ENCODE data around the gene OSBPL3. TPM values are rescaled to one million over a fixed set of nuclear protein-coding genes. Genes with fewer than 3 reads are reported as not detected.

The OSBPL3 gene
- total RNA-seq, 4 donors from 2014 or later, result 3.1 to 7.0 (median 5.3) TPM

DNA sequence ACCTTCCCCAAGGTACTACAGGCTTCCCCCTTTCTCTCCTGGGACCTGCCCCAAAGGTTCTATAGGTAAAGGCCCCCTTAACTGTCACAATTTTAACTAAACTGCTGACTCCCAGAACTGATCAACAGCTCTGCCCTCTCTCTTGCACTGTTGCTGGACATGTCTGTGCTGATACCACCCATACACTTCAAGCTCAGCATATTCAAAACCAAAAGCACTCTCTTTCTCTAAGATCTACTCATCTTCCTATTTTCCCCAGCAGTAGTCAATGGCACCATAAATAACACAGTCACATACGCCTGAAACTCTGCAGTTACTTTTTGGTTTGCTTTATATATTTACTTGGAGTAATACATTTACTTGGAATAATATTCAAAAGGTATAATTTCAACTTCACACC lies 12.3 kb downstream of the OSBPL3 start:
- intact Hi-C loops (cut with DNase I; ENCODE audit: low total_unique reads), result no loop called here
- Histone ChIP-seq H3K4me1 (peaks cover 7 to 14% of the 10 kb centered on the region in 2 donors), H3K9me3 (no peaks in the 10 kb centered on the region), H3K36me3 (no peaks in the 10 kb centered on the region), H3K4me3 (no peak overlapping the region), H3K27ac (no peak overlapping the region), H3K27me3 (no peaks in the 10 kb centered on the region)
- in situ Hi-C loops (cut with MboI; ENCODE audit: low sequenced_read_pairs in 4 of 4), result no loop called here
- TF ChIP-seq, protein P1, sequence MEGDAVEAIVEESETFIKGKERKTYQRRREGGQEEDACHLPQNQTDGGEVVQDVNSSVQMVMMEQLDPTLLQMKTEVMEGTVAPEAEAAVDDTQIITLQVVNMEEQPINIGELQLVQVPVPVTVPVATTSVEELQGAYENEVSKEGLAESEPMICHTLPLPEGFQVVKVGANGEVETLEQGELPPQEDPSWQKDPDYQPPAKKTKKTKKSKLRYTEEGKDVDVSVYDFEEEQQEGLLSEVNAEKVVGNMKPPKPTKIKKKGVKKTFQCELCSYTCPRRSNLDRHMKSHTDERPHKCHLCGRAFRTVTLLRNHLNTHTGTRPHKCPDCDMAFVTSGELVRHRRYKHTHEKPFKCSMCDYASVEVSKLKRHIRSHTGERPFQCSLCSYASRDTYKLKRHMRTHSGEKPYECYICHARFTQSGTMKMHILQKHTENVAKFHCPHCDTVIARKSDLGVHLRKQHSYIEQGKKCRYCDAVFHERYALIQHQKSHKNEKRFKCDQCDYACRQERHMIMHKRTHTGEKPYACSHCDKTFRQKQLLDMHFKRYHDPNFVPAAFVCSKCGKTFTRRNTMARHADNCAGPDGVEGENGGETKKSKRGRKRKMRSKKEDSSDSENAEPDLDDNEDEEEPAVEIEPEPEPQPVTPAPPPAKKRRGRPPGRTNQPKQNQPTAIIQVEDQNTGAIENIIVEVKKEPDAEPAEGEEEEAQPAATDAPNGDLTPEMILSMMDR (IDR thresholded peaks at IDR 0.05 in 4 of 5, conservative IDR thresholded peaks at IDR 0.05 in 1 of 5), result no peak
- ATAC-seq (no peak), DNase-seq (no peak)

DNA sequence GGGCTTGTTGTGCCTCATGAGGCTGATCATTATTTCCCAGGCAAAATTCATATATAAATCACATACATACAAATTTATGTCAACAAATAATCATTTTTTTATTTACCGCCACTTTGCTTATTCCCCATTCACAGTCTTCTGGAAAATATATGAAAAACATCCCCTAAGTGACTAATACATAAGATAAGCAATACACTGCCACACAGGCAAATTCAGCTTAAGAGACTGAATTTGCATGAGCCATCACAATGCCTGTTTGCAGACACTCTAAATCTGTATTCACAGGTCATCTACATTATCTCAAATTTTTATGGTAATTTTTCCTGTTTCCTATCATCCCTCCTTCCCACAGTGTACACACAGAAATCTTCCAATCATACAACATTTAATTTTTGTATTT lies 13.2 kb downstream of the OSBPL3 start:
- no peak for DNase-seq
- ATAC-seq, result no peak
- TF ChIP-seq, protein P1 (IDR thresholded peaks at IDR 0.05 in 4 of 5, conservative IDR thresholded peaks at IDR 0.05 in 1 of 5), result no peak
- no peak for TF ChIP-seq POLR2A (IDR thresholded peaks at IDR 0.05)
- in situ Hi-C loops (cut with MboI; ENCODE audit: low sequenced_read_pairs in 4 of 4) (no loop called here), intact Hi-C loops (cut with DNase I; ENCODE audit: low total_unique reads) (no loop called here)
- Histone ChIP-seq H3K27me3 (no peaks in the 10 kb centered on the region), H3K36me3 (no peaks in the 10 kb centered on the region), H3K4me3 (no peak overlapping the region), H3K27ac (no peak overlapping the region), H3K4me1 (peaks cover 7 to 10% of the 10 kb centered on the region in 2 donors), H3K9me3 (no peaks in the 10 kb centered on the region)

DNA sequence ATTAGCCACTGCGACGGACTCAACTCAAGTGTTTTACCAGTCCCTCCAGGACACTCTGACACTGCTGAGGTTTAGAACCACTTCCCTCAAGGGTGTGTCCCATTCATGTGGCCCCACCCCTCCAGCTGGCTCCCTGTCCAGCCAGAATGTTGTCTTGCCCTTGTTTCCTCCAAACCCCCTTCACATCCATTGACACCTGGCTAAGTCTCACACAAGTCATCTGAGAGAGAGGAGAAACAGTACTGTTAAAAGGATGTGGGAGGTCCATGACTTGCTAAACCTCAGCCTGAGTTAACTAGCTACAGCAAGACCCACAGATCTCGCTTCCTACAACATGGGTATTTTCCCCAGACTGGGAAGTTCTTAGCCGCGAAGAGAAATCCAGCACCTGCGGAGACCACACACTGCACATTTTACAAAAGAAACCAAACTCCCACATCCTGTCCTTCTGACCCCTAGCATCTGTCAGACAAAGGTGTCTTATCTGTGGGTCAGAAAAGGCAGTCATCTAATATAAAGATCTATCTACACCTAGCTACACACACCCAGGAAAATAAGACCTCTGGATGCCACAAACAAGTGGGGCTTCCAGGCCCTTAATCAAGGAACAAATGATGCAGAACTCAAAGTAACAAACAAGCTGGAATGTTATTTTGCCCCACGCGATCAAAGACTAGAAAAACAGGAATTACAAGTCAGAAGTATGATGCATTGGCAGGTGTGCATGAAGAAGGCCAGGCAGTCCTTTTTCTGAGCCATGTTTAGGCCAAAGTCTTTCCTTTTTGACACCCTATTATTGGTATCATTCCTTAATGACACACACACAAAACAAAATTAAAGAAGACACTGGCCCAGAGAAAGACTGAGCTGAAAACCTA lies 13.9 kb downstream of the OSBPL3 start:
- peaks cover 5 to 6% of the 10 kb centered on the region in 2 donors for H3K4me1 ChIP-seq
- ATAC-seq, result peak in 1 of 2 donors; percentile 14
- no peaks in the 10 kb centered on the region for H3K36me3 ChIP-seq
- no peak for DNase-seq
- no peak for TF ChIP-seq POLR2A (IDR thresholded peaks at IDR 0.05)
- TF ChIP-seq, protein P1 (IDR thresholded peaks at IDR 0.05 in 4 of 5, conservative IDR thresholded peaks at IDR 0.05 in 1 of 5), result no peak
- intact Hi-C loops (cut with DNase I; ENCODE audit: low total_unique reads), result no loop called here
- no peak overlapping the region for H3K27ac ChIP-seq
- no peaks in the 10 kb centered on the region for H3K27me3 ChIP-seq
- no peak overlapping the region for H3K4me3 ChIP-seq
- in situ Hi-C loops (cut with MboI; ENCODE audit: low sequenced_read_pairs in 4 of 4), result no loop called here
- no peaks in the 10 kb centered on the region for H3K9me3 ChIP-seq

DNA sequence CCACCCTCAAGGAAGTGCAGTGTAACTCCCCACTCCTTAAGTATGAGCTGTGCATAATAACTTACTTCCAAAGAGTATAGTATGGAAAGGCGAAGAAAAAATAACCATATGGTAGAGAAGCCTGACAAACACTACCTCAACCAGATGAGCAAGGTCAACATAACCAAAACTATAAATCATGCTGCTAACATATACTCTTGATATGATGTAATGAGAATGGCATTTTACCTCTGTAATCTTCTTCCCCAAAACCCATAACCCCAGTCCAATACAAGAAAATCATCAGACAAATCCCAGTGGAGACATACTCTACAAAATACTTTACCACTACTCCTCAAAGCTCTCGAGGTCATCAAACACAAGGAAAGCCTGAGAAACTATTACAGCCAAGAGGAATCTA lies 15.8 kb downstream of the OSBPL3 start:
- DNase-seq, result no peak
- Histone ChIP-seq H3K27ac (no peak overlapping the region), H3K36me3 (no peaks in the 10 kb centered on the region), H3K4me1 (peaks cover 0 to 4% of the 10 kb centered on the region in 2 donors), H3K27me3 (no peaks in the 10 kb centered on the region), H3K4me3 (no peak overlapping the region), H3K9me3 (no peaks in the 10 kb centered on the region)
- intact Hi-C loops (cut with DNase I; ENCODE audit: low total_unique reads), result no loop called here
- in situ Hi-C loops (cut with MboI; ENCODE audit: low sequenced_read_pairs in 4 of 4), result no loop called here
- TF ChIP-seq, protein P1 (IDR thresholded peaks at IDR 0.05 in 4 of 5, conservative IDR thresholded peaks at IDR 0.05 in 1 of 5), result no peak
- TF ChIP-seq POLR2A (IDR thresholded peaks at IDR 0.05), result no peak
- no peak for ATAC-seq

Data from gastrocnemius medialis (tissue), 4 donors.